SKM-1 treated with dmso at 0.1 percent for 144 hours (cell line): ENCODE data around the gene USP43.
"Not testable (repeated sequence)": the region's sequence is repeated elsewhere in the genome, so short reads cannot be mapped to it uniquely, and the experiment has no call there.

ENCODE experiments used
- DNase-seq: peaks from one replicate; lab custom pipeline; 2025; ENCODE audit not compliant: unreplicated experiment; lab: John Stamatoyannopoulos, UW

Gene USP43

DNA sequence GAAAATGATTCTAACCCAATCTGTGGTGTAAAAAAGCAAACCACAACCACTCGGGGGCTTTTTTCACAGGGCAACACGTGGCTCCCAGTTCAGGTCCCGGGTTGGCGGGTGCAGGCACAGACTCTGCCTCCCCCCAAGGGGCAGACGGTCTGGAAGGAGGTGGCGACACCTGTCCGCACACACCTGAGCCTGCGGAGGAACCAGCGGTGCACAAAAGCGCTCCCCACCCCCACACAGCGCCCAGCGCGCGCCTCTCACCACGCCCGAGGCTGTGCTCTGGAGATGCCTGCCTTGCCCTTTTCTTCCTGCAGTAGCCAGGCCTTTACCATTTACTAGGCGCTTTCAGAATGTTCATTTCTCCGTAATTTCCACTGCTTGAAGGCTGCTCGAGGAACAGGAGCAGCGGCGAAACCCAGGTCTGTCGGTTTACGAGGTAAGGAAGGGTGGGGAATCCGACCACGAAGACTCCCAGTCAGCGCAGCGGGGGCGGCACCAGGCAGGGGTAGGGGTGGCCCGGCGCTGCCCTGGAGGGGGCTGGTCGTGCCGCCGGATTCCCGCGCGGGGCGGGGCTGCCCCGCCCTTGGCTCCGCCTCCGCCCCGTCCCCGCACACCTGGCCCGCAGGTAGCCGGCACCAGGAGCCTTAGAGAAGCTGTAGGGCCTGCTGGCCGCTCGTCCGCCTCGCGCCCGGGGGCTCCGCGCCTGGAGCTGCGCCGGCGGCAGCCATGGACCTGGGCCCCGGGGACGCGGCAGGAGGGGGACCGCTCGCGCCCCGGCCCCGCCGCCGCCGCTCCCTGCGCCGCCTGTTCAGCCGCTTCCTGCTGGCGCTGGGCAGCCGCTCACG, at the start of gene USP43:
TSS of gene USP43 (plus strand) at position 608 of the 842 bp plus-strand sequence. CDS start at position 724, 116 bp downstream.
- peak; percentile 9 for DNase-seq

DNA sequence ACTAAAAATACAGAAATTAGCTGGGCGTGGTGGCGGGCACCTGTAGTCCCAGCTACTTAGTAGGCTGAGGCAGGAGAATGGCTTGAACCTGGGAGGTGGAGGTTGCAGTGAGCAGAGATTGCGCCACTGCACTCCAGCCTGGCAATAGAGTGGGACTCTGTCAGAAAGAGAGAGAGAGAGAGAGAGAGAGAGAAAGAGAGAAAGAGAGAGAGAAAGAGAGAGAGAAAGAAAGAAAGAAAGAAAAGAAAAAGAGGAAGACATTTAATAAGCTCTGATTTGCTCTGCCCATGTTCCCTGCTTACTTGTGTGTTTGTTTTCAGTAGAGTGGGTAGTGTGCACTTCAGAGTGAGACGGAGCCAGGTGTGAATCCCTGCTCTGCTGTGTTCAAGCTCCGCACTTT, 47.7 kb upstream of the USP43 start:
- not testable (repeated sequence) for DNase-seq

GRCh38 chr17:9598661-9599060, 46.7 kb upstream of the USP43 start:
- DNase-seq, result no peak

DNA sequence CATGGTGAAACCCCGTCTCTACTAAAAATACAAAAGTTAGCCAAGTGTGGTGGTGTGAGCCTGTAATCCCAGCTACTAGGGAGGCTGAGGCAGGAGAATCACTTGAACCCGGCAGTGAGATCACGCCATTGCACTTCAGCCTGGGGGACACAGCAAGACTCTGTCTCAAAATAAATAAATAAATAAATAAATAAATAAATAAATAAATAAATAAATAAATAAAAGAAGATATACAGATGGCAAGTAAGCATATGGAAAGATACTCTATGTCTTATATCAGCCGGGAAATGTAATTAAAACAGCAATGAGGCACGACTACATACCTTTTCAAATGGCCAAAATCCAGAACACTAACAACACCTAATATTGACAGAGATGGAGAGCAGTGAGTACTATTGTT, 40.7 kb upstream of the USP43 start:
- not testable (repeated sequence) for DNase-seq

DNA sequence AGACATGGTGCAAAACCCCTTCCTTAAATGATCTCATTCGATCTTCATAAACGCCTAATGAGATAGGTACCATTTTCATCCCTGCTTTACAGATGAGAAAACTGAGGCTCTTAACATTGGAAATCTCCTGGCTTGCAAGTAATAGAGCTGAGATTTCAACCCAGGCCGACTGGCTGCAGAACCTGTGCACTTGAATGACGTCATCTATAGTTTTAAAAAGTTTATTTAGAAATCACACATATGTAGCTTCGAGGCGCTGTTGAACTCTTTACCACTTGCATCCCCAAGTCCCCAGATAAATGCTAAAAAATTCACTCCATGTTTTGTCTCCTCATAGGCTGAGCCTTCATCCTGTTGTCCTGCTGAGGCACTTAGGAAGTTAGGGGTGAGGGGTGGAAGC, 38.9 kb upstream of the USP43 start:
- DNase-seq, result no peak

DNA sequence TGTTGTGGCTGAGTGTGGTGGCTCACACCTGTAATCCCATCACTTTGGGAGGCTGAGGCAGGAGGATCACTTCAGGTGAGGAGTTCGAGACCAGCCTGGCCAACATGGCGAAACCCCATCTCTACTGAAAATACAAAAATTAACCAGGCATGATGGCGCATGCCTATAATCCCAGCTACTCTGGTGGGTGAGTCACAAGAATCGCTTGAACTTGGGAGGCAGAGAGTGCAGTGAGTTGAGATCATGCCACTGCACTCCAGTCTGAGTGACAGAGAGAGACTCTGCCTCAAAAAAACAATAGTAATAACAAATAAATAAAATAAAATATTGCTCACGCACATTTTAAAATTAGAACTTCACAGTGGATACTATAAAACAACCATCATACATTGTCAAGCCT, 38.3 kb upstream of the USP43 start:
- not testable (repeated sequence) for DNase-seq

GRCh38 chr17:9611557-9611956, 33.8 kb upstream of the USP43 start:
- DNase-seq, result no peak

DNA sequence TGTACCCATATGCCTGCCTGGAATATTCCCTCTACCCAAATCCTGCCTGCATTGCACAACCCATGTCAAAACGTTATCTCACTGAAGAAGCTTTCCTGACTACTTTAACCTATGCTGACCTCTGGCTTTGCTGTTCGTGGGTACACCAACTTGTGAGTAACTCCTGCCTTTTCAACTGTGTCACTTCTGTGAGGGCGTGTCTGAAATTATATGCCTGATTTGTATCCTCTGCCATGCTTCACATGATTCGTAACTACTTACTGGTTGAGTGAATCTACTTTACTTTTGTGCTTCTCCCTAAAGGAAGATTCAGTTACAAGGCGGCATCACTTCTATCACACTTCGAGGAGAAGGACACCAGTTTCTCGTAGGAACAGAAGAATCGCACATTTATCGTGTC, 33.3 kb upstream of the USP43 start:
- no peak for DNase-seq

GRCh38 chr17:9615486-9615885, 29.8 kb upstream of the USP43 start:
- DNase-seq, result no peak

DNA sequence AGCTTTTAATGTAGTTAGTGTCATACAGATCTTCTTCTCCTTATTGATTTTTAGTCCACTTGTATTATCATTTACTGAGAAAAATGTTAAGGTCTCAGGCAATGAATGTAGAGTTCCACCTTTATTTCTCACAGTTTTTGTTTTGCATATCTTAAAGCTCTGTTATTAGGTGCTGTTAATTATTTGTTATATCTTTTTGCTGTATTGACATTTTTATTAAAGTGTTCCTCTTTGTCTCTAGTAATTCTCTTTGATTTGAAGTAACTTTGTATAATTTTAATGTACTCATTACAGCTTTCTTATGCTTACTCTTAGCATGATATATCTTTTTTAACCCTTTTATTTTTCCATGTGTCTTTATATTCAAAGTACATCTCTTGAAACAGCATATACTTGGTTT, 22.4 kb upstream of the USP43 start:
- no peak for DNase-seq

DNA sequence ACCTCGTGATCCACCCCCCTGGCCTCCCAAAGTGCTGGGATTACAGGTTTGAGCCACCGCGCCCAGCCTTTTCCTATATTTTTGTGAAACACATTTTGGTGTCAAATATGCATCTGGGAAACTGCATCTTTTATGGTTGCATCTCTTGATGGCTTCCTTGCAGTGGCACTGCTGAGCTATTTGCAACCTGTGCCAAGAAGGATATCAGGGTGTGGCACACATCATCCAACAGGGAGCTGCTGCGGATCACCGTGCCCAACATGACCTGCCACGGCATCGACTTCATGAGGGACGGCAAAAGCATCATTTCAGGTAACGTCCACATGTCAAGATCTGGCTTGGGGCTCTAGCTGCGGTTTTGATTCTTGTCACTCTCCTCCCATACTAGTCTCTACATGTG, 16.8 kb upstream of the USP43 start:
- DNase-seq, result no peak

GRCh38 chr17:9632741-9633140, 12.6 kb upstream of the USP43 start:
- DNase-seq, result no peak

DNA sequence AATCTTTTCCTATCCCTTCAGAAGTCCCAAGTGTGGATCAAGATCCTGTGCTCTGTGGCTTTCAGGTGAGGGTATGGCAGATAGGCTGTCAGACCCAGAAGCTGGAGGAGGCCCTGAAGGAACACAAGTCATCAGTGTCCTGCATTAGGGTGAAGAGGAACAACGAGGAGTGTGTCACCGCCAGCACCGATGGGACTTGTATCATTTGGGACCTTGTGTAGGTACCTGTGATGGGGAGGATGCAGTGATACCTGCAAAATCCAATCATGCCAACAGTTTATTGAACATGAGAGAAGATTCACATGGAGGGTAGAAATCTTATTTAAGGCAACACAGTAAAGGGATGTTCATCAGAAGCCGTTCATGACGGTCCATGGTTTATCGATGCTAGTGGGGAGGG, 10.0 kb upstream of the USP43 start:
- no peak for DNase-seq

- DNase-seq, result no peak
Observed at GRCh38 chr17:9636501-9636900, 8.8 kb upstream of the USP43 start.

GRCh38 chr17:9640388-9640787, 4.9 kb upstream of the USP43 start:
- not testable (repeated sequence) for DNase-seq

- no peak for DNase-seq
Observed at GRCh38 chr17:9643611-9644010, 1.7 kb upstream of the USP43 start.

- peak; percentile 1 for DNase-seq
Observed at GRCh38 chr17:9645851-9646545, 681 bp downstream of the USP43 start.

GRCh38 chr17:9646546-9646885, 1.2 kb downstream of the USP43 start:
- no peak for DNase-seq

DNA sequence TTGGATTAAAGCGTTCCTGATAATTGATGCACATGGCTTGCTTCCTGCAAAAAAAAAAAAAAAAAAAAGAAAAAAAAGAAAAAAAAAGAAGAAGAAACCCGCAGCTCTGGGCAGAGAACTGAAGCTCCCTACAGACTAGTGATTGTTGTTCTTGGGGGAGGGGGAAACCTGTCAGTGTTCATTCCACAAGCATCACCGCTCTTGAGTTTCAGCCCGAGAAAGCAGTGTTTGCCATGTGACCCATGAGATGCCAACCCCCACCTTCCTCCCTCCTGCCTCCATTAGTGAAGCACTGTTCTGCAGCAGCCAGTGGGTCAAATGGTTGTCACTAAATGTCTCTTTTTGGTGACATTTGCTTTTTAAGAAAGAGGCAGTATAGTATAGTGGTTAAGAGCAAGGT, 1.7 kb downstream of the USP43 start:
- no peak for DNase-seq

- no peak for DNase-seq
Observed at GRCh38 chr17:9648521-9649110, 3.3 kb downstream of the USP43 start.

- no peak for DNase-seq
Observed at GRCh38 chr17:9658593-9659211, 13.4 kb downstream of the USP43 start.

GRCh38 chr17:9661027-9661426, 15.7 kb downstream of the USP43 start:
- DNase-seq, result no peak
